HPDE6-E6E7 (cell line): ENCODE results near the gene GLIS1.

Experiments used
- DNase-seq: peaks from one replicate; pipeline ENCODE4 v3.0.0; 2011; ENCODE audit warnings: missing footprints; ENCODE audit errors: extremely low spot score

The GLIS1 gene

GRCh38 chr1:53638360-53639035 is 100.5 kb downstream of the GLIS1 start:
- no peak for DNase-seq

GRCh38 chr1:53637511-53638359 is 101.2 kb downstream of the GLIS1 start:
- no peak for DNase-seq

DNA sequence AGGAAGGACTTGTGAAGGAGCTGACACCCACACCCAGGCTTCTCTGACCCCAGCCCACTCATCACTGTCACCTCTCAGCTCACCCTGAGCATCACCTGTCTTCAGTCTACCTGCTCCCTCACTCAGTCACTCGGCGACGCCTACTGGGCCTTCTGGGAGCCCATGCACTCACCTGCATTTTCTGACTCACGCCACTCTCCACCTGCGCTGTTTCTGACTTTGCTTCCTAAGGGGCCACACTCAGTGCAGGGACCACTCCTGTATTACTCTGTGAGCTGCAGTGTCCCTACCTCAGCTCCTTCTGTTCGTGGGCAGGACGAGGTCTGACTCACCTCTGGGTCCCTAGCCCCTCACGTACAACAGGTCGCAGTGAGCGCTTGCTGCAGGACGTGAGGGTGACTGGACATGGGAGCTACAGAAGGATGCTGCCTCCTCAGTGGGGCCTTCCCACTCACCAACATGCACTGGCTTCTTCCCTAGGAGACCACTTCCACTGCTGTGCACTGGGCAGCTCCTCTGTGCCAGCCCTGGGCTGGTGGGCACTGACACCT is 102.3 kb downstream of the GLIS1 start:
- no peak for DNase-seq

DNA sequence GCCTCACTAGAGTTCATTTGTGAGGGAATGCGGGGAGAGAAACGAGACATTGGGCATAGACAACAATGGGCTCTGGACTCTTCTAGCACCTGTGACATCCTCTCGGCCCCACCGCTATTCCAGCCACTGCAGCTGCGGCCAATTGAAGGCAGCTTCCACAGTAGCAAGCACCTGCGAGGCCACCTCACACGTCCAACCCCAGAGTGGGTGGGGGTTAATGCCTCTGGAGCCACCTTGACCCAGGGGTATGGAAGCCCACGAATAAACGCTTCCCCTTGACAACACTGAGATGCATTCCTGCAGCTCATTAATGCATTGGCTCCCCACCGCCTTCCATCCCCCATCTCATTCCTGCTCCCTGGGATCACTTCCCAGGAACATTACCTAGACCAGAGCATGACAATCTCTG is 104.4 kb downstream of the GLIS1 start:
- no peak for DNase-seq

GRCh38 chr1:53633073-53633704 is 105.8 kb downstream of the GLIS1 start:
- DNase-seq, result no peak

- DNase-seq, result no peak
Observed at GRCh38 chr1:53631622-53632310, 107.2 kb downstream of the GLIS1 start.

DNA sequence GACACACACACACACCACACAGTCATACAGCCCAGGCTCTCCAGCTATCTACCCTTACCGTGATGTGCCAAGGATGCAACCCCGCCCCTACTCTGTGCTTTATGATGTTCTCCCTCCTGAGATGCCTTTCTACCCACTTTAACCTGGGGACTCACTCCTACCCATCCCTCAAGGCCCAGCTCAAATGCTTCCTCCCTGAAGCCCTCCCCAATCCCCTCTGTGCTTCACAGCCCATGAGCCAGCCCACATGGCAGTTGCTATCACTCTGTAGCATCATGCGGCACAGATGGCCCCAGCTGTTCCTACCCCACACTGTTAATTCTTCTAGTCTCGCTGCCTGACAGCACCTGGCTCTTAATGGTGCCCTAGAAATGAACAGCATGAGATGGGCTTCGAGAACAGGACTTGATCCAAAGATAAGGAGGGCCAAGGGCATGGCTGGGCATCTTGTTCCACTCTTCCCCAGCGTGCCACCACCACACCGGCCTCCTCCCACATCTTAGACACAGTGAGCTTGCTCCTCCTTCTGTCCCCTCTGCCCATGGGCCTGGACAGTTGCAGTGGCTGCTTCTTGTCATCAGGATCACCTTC is 109.8 kb downstream of the GLIS1 start:
- no peak for DNase-seq

DNA sequence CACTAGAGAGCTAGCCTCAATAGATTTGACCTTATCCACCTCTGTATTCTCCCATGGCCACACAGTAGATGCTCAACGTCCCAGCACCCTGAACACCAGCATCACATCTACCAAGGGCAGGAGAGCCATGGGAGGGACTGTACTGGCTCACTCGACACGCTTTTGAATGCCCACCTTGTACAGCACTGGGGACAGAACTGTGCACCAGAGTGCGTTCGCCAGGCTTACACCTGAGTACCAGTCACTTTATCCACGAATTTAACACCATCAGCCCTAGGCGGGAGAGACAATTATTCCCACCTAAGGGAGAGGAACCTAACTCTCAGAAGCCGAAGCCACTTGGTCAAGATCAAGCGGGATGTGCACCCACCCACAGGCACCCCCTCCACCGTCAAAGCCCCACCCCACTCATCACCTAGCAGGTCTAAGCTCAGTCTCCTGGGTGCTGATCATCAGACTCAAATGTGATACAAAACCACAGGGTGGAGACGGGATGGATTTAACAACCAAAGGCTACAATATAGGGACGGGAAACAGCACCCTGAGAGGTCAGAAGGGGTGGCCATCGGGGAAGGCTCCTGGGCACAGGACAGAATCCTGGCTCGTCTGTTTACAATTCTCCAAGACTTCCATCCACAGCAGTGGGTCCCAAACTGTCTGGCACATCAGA is 110.5 kb downstream of the GLIS1 start:
- DNase-seq, result no peak

GRCh38 chr1:53627666-53628065 is 111.3 kb downstream of the GLIS1 start:
- DNase-seq, result no peak

DNA sequence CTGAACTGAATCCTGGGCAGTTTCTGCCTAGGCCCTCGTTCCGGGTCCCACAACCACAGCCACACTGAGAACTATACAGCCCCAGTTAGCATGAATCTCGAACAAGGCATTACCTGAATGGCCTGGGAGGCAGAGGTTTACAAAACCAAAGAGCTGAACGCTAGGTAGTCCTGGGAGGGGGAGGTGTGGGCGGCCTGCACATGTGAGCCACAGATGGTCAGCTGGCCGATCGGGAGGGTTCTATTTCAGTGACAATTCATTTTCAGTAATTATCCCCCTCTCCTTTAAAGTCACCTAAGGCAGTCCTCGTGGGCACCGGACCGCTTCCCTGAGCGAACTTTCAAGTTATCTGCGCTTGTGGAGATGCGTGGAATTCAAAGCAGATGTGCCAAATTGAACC is 111.9 kb downstream of the GLIS1 start:
- no peak for DNase-seq

GRCh38 chr1:53626616-53627015 is 112.3 kb downstream of the GLIS1 start:
- no peak for DNase-seq

GRCh38 chr1:53625766-53626520 is 113.0 kb downstream of the GLIS1 start:
- DNase-seq, result no peak

- no peak for DNase-seq
Observed at GRCh38 chr1:53625049-53625448, 113.9 kb downstream of the GLIS1 start.

DNA sequence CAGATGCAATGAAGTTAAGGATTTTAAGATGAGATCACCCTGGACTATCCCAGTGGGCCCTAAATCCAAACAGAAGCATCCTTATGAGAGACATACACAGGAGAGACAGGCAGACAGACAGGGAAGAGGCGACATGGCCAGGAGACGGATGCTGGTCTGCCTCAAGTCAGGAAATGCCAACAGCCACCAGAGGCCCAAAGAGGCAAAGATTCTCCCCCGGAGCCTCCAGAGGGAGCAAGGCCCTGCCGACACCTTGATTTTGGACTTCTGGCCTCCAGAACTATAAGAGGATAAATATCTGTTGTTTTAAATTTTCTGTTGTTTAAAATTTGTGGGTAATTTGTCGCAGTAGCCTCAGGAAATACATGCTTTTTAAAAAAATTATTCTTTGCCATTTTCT is 116.4 kb downstream of the GLIS1 start:
- no peak for DNase-seq

DNA sequence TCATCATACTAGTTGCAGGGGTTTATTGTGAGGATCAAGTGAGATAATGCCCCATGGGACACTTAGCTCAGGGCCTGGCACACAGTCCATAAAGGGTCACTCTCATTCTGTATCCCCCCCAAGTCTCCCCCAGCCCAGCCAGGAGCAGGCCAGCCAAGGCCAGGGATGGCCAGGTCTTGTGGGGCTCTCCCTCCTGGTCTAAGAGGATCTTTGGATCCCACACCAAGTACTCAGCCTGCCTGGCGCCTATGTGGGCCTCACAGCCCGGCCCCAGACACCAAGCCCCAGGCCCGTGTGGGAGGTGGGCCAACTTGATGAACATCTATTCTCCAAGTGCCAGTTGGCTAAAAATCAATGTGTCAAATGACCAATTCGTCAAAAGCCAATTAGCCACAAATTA is 117.8 kb downstream of the GLIS1 start:
- DNase-seq, result no peak

- no peak for DNase-seq
Observed at GRCh38 chr1:53620061-53620855, 118.7 kb downstream of the GLIS1 start.

GRCh38 chr1:53619367-53620060 is 119.5 kb downstream of the GLIS1 start:
- no peak for DNase-seq

DNA sequence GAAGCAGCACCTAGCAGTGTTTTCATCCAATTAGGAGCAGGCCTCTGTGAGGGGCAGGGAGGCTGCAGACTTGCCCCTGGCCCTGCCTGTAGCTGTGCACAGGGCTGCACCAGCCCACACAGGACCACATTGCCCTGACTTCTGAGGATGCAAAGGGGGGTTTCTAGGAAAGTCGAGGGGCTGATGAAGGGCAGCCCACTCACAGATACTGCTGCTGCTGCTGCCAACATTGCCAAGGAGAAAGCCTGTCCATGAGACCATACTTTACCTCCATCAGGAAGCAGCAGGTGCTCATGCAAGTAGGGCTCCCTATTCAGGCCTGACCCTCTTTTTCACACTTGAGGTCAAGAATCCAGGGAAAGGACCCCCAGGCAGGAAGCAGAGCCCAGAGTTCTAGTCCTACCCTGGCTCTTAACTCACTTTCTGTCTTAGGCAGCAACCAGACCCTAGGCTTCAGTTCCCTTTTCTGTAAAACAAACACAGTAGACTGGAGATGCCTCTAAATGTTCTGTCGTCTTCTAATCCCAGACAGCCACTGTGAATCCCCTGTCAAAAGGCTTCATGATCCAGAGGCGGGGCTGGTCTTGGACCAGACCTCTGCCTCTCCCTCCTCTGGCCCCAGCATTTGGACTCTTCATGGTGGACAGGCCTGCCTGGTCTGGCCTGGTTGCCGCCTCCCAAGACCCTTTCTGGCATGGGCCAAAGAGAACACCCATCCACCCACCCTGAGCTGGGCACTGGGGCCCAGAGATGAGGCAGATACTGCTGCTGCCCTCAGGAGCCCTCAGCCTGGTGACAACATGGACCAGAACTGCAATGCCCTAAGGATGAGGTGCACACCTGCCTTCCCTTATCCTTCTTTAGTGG is 120.2 kb downstream of the GLIS1 start:
- no peak for DNase-seq
